Spinal cord (tissue), 10 donors: Measurements from ENCODE around the gene PLCB1. TPM values are rescaled to one million over a fixed set of nuclear protein-coding genes. Genes with fewer than 3 reads are reported as not detected.
"Not testable (repeated sequence)": the region's sequence is repeated elsewhere in the genome, so short reads cannot be mapped to it uniquely, and the experiment has no call there.

Experiments used
- DNase-seq, 6 donors: peaks; one replicate each; pipeline versions ENCODE4 v3.0.0 to v3.0.0-alpha.2; 2013 to 2015; ENCODE audit warnings: low spot score in 6 of 6, low read depth in 4 of 6
- H3K27ac ChIP-seq: one replicate; pipeline ENCODE4 v1.5.1; 2013; ENCODE audit warnings: low read depth, low read length, control low read depth
- H3K27me3 ChIP-seq: one replicate; pipeline ENCODE4 v1.6.1; 2013; ENCODE audit warnings: low read length; ENCODE audit not compliant: control insufficient read depth, insufficient read depth
- H3K36me3 ChIP-seq: one replicate; pipeline ENCODE4 v1.6.1; 2013; ENCODE audit warnings: low read length; ENCODE audit not compliant: control insufficient read depth, insufficient read depth
- H3K4me1 ChIP-seq: one replicate; pipeline ENCODE4 v1.6.1; 2013; ENCODE audit warnings: low read length; ENCODE audit not compliant: control insufficient read depth, insufficient read depth
- H3K4me3 ChIP-seq: one replicate; pipeline ENCODE4 v1.5.1; 2013; ENCODE audit warnings: low read depth, low read length, control low read depth
- H3K9me3 ChIP-seq: one replicate; pipeline ENCODE4 v1.6.1; 2013; ENCODE audit warnings: low read length; ENCODE audit not compliant: control insufficient read depth, insufficient read depth
- WGBS: methylation state at CpG from one replicate; pipeline ENCODE4 v1.1.5; 2013; ENCODE audit warnings: missing lambda C conversion rate; ENCODE audit not compliant: insufficient coverage; 5-methylcytosine and 5-hydroxymethylcytosine counted together
- polyA plus RNA-seq, 2 donors: library from polyadenylated mRNA; unstranded; fragments of 120-200 nt; gene quantifications; one replicate each; pipeline ENCODE4 v1.2.1, GENCODE V29; 2013; ENCODE audit not compliant: insufficient read length in 2 of 2
- total RNA-seq, 2 donors: library from RNA; depleted of rRNA in 1 of 2; stranded (reverse); fragments of 120-200 nt in 1 of 2; fragments of >200 nt in 1 of 2; gene quantifications; one replicate each; pipeline versions ENCODE4 v1.2.3 to v1.2.4, GENCODE V29; 2013 to 2014
- donor health status: healthy.

The PLCB1 gene
- total and polyA plus RNA-seq, 4 donors: 42.9 to 111 (median 88.2) TPM

GRCh38 chr20:8805737-8806442 lies 673.8 kb downstream of the PLCB1 start:
- DNase-seq: no peak
- H3K9me3 ChIP-seq: no peaks in the 10 kb centered on the region
- no peak overlapping the region for H3K4me3 ChIP-seq
- H3K27ac ChIP-seq: no peak overlapping the region
- H3K4me1 ChIP-seq: no peaks in the 10 kb centered on the region
- H3K36me3 ChIP-seq: no peaks in the 10 kb centered on the region
- 86% methylated on average over 4 of the region's 6 CpGs for WGBS
- no peaks in the 10 kb centered on the region for H3K27me3 ChIP-seq

- H3K27me3 ChIP-seq: no peaks in the 10 kb centered on the region
- no peaks in the 10 kb centered on the region for H3K36me3 ChIP-seq
- no peak overlapping the region for H3K27ac ChIP-seq
- no peak overlapping the region for H3K4me3 ChIP-seq
- no peaks in the 10 kb centered on the region for H3K9me3 ChIP-seq
- no CpG with 5 or more reads among the region's 4 CpGs for WGBS
- H3K4me1 ChIP-seq: peaks cover 5% of the 10 kb centered on the region
- peak in 1 of 6 donors; percentile 35 for DNase-seq
These were observed 675.6 kb downstream of the PLCB1 start for GRCh38 chr20:8807480-8808201.

- H3K27me3 ChIP-seq: no peaks in the 10 kb centered on the region
- no peak overlapping the region for H3K4me3 ChIP-seq
- peaks cover 5% of the 10 kb centered on the region for H3K4me1 ChIP-seq
- no peaks in the 10 kb centered on the region for H3K36me3 ChIP-seq
- DNase-seq: peak in 2 of 6 donors; percentile 30 to 58
- H3K27ac ChIP-seq: no peak overlapping the region
- WGBS: 87% methylated on average over 3 of the region's 5 CpGs
- no peaks in the 10 kb centered on the region for H3K9me3 ChIP-seq
These were observed 676.1 kb downstream of the PLCB1 start for GRCh38 chr20:8808202-8808535.

- Histone ChIP-seq H3K4me3 (no peak overlapping the region), H3K36me3 (no peaks in the 10 kb centered on the region), H3K9me3 (no peaks in the 10 kb centered on the region), H3K27me3 (no peaks in the 10 kb centered on the region), H3K27ac (no peak overlapping the region), H3K4me1 (peaks cover 5% of the 10 kb centered on the region)
- no peak for DNase-seq
- 95% methylated on average over 11 of the region's 14 CpGs for WGBS
These were observed 677.3 kb downstream of the PLCB1 start for GRCh38 chr20:8809107-8809953.

- Histone ChIP-seq H3K36me3 (no peaks in the 10 kb centered on the region), H3K4me1 (peaks cover 5% of the 10 kb centered on the region), H3K9me3 (no peaks in the 10 kb centered on the region), H3K27me3 (no peaks in the 10 kb centered on the region), H3K4me3 (no peak overlapping the region), H3K27ac (no peak overlapping the region)
- DNase-seq: no peak
- 95% methylated on average over 6 of the region's 11 CpGs for WGBS
These were observed 679.9 kb downstream of the PLCB1 start for GRCh38 chr20:8811801-8812594.

GRCh38 chr20:8812817-8813216 lies 680.8 kb downstream of the PLCB1 start:
- Histone ChIP-seq H3K4me1 (peaks cover 5% of the 10 kb centered on the region), H3K27ac (no peak overlapping the region), H3K36me3 (no peaks in the 10 kb centered on the region), H3K27me3 (no peaks in the 10 kb centered on the region), H3K9me3 (no peaks in the 10 kb centered on the region), H3K4me3 (no peak overlapping the region)
- peak in 5 of 6 donors; percentile 13 to 66 (median 17) for DNase-seq
- WGBS: 39% methylated on average over 5 of the region's 7 CpGs

GRCh38 chr20:8815208-8815607 lies 683.1 kb downstream of the PLCB1 start:
- no peak overlapping the region for H3K4me3 ChIP-seq
- H3K27ac ChIP-seq: no peak overlapping the region
- no peaks in the 10 kb centered on the region for H3K9me3 ChIP-seq
- peak in 1 of 6 donors; percentile 52 for DNase-seq
- no peaks in the 10 kb centered on the region for H3K36me3 ChIP-seq
- peaks cover 5% of the 10 kb centered on the region for H3K4me1 ChIP-seq
- 50% methylated on average over 1 of the region's 4 CpGs for WGBS
- no peaks in the 10 kb centered on the region for H3K27me3 ChIP-seq

GRCh38 chr20:8829256-8829655 lies 697.2 kb downstream of the PLCB1 start:
- no peaks in the 10 kb centered on the region for H3K4me1 ChIP-seq
- no peak overlapping the region for H3K4me3 ChIP-seq
- 70% methylated on average over 2 of the region's 5 CpGs for WGBS
- no peaks in the 10 kb centered on the region for H3K36me3 ChIP-seq
- H3K27me3 ChIP-seq: no peaks in the 10 kb centered on the region
- peak in 2 of 6 donors; percentile 28 to 40 for DNase-seq
- no peak overlapping the region for H3K27ac ChIP-seq
- H3K9me3 ChIP-seq: no peaks in the 10 kb centered on the region

- not testable (repeated sequence) for H3K4me1 ChIP-seq
These were observed 702.2 kb downstream of the PLCB1 start for GRCh38 chr20:8834294-8834693.

More at GRCh38 chr20:8834294-8834693, 702.2 kb downstream of the PLCB1 start:
- not testable (repeated sequence) for H3K27me3 ChIP-seq, H3K9me3 ChIP-seq, H3K27ac ChIP-seq, H3K36me3 ChIP-seq, DNase-seq, H3K4me3 ChIP-seq
- WGBS: no CpG with 5 or more reads among the region's 3 CpGs
